Kidney (tissue), 14 donors: ENCODE results near the gene FAM181B. TPM values are rescaled to one million over a fixed set of nuclear protein-coding genes. Genes with fewer than 3 reads are reported as not detected.

ENCODE experiments used
- DNase-seq, 5 donors: peaks; one replicate each; pipeline ENCODE4 v3.0.0-alpha.2; 2013 to 2020
- FAIRE-seq: peaks from 2 replicates; lab custom pipeline; 2012; peaks lifted over from hg19 to GRCh38; lab: Jason Lieb, UNC
- H3K27ac ChIP-seq, 2 donors: one replicate each; pipeline ENCODE4 v1.7.0; 2013; ENCODE audit warnings: low read depth in 2 of 2, low read length in 2 of 2, inconsistent platforms in 1 of 2
- H3K27me3 ChIP-seq: one replicate; pipeline ENCODE4 v1.7.1; 2013; ENCODE audit warnings: low read length, inconsistent platforms; ENCODE audit not compliant: control insufficient read depth, insufficient read depth
- H3K36me3 ChIP-seq, 3 donors: one replicate each; pipeline versions ENCODE4 v1.7.0 to v1.7.1; 2013; ENCODE audit warnings: low read length in 3 of 3, control low read depth in 1 of 3, inconsistent platforms in 1 of 3; ENCODE audit not compliant: insufficient read depth in 3 of 3, control insufficient read depth in 2 of 3
- H3K4me1 ChIP-seq, 3 donors: one replicate each; pipeline versions ENCODE4 v1.7.0 to v1.7.1; 2013; ENCODE audit warnings: low read length in 3 of 3, inconsistent platforms in 1 of 3, low read depth in 1 of 3; ENCODE audit not compliant: control insufficient read depth in 2 of 3, insufficient read depth in 2 of 3
- H3K4me3 ChIP-seq, 3 donors: one replicate each; pipeline versions ENCODE4 v1.7.0 to v1.8.1; 2013; ENCODE audit warnings: low read length in 3 of 3, control low read depth in 1 of 3, inconsistent platforms in 1 of 3
- H3K9ac ChIP-seq, 3 donors: one replicate each; pipeline versions ENCODE4 v1.7.0 to v1.7.1; 2013; ENCODE audit warnings: low read length in 3 of 3, control low read depth in 1 of 3, inconsistent platforms in 1 of 3
- H3K9me3 ChIP-seq, 3 donors: one replicate each; pipeline versions ENCODE4 v1.7.0 to v1.7.1; 2013; ENCODE audit warnings: low read length in 3 of 3, control low read depth in 1 of 3, inconsistent platforms in 1 of 3; ENCODE audit not compliant: control insufficient read depth in 2 of 3, insufficient read depth in 1 of 3
- CTCF ChIP-seq: IDR thresholded peaks from 3 replicates; pipeline ENCODE4 v1.5.1; 2012; ENCODE audit warnings: mild to moderate bottlenecking, moderate library complexity, borderline replicate concordance; ENCODE audit not compliant: insufficient read depth; ENCODE audit errors: extremely low read depth
- intact Hi-C: fragments of 100-400 bp; cut with DNase I; formaldehyde crosslinking; loops from one replicate; pipeline ENCODE4 v1.11.1; 2022
- polyA plus RNA-seq: library from polyadenylated mRNA; stranded (reverse); fragments of 350-450 nt; fragmentation: Illumina TruSeq; extraction: RNeasy Lipid Tissue Mini Kit (QIAGEN cat#74804); gene quantifications from one replicate; pipeline ENCODE4 v1.2.3, GENCODE V29; 2014; ENCODE audit warnings: low read depth, low replicate concordance; ENCODE audit not compliant: insufficient read depth
- total RNA-seq: library from RNA; stranded (reverse); fragmentation: NEBNext Ultra II Directional; extraction: Animal tissue kit (Norgen Biotek cat#: 25700); gene quantifications from one replicate; pipeline ENCODE4 v1.2.1, GENCODE V29; 2021
- donor health status: control.
- donor health status: control.
- donor health status: control.
- donor health status: control.
- donor health status: control.
- donor health status: DM: yes; HTN: yes; CAD: no.
- donor health status: Normal renal cell carcinoma (clear cell type).

Gene FAM181B
- total and polyA plus RNA-seq, 2 donors from 2014 or later: 0.97 to 1.3 TPM

GRCh38 chr11:82720267-82721065 lies 13.2 kb downstream of the FAM181B start:
- no peak for FAIRE-seq

GRCh38 chr11:82719361-82720105 lies 14.1 kb downstream of the FAM181B start:
- intact Hi-C loops: loop anchor here (10.0 kb wide), 1 partner anchor 135 kb away; no protein-coding TSS in a partner anchor
- H3K9ac ChIP-seq: no peak overlapping the region
- H3K9me3 ChIP-seq: no peaks in the 10 kb centered on the region
- H3K27me3 ChIP-seq: no peaks in the 10 kb centered on the region
- DNase-seq (no peak), FAIRE-seq (no peak)
- H3K4me1 ChIP-seq: no peaks in the 10 kb centered on the region
- H3K36me3 ChIP-seq: no peaks in the 10 kb centered on the region
- H3K27ac ChIP-seq: no peak overlapping the region
- no peak for TF ChIP-seq CTCF
- no peak overlapping the region for H3K4me3 ChIP-seq

More at GRCh38 chr11:82720267-82721065, 13.2 kb downstream of the FAM181B start:
- DNase-seq: no peak
- Histone ChIP-seq H3K9ac (no peak overlapping the region), H3K27me3 (no peaks in the 10 kb centered on the region), H3K27ac (no peak overlapping the region), H3K9me3 (no peaks in the 10 kb centered on the region), H3K4me3 (no peak overlapping the region), H3K4me1 (no peaks in the 10 kb centered on the region), H3K36me3 (no peaks in the 10 kb centered on the region)
- TF ChIP-seq CTCF: no peak
- intact Hi-C loops: loop anchor here (10.0 kb wide), 1 partner anchor 134 kb away; no protein-coding TSS in a partner anchor

- intact Hi-C loops: no loop called here
- no peak for TF ChIP-seq CTCF
- DNase-seq (no peak), FAIRE-seq (no peak)
- no peaks in the 10 kb centered on the region for H3K36me3 ChIP-seq
- no peak overlapping the region for H3K27ac ChIP-seq
- H3K4me1 ChIP-seq: no peaks in the 10 kb centered on the region
- H3K27me3 ChIP-seq: no peaks in the 10 kb centered on the region
- no peaks in the 10 kb centered on the region for H3K9me3 ChIP-seq
- H3K4me3 ChIP-seq: no peak overlapping the region
- no peak overlapping the region for H3K9ac ChIP-seq
Measured at GRCh38 chr11:82718821-82719220, 14.8 kb downstream of the FAM181B start.
